GM11168 (cell line): ENCODE measurements around the gene LRCH2.
"Not testable (repeated sequence)": the region's sequence is repeated elsewhere in the genome, so short reads cannot be mapped to it uniquely, and the experiment has no call there.

Experiments used
- in situ Hi-C: fragments of 300-500 bp; cut with MboI; formaldehyde crosslinking; loops from one replicate; pipeline ENCODE4 v1.12.0; 2022; ENCODE audit warnings: low sequenced_read_pairs; ENCODE audit not compliant: unreplicated experiment

Gene LRCH2

GRCh38 chrX:115214605-115215004 lies 19.3 kb downstream of the LRCH2 start:
- in situ Hi-C loops, result no loop called here

GRCh38 chrX:115214151-115214550 lies 19.7 kb downstream of the LRCH2 start:
- in situ Hi-C loops, result no loop called here

DNA sequence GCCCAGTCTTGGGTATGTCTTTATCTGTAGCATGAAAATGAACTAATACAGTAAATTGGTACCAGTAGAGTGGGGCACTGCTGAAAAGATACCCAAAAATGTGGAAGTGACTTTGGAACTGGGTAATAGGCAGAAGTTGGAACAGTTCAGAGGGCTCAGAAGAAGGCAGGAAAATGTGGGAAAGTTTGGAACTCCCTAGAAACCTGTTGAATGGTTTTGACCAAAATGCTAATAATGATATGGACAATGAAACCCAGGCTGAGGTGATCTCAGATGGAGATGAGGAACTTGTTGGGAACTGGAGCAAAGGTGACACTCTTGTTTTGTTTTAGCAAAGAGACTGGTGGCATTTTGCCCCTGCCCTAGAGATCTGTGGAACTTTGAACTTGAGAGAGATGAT lies 24.3 kb downstream of the LRCH2 start:
- in situ Hi-C loops, result not testable (repeated sequence)

DNA sequence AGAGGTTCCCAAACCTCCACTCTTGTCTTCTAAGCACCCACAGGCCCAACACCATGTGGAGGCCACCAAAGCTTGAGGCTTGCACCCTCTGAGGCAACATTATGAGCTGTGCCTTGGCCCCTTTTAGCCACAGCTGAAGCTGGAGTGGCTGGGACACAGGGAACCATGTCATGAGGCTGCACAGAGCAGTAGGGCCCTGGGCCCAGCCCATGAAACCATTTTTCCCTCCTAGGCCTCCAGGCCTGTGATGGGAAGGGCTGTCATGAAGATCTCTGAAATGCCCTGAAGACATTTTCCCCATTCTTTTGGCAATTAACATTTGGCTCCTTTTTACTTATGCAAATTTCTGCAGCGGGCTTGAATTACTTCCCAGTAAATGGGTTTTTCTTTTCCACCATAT lies 29.9 kb downstream of the LRCH2 start:
- in situ Hi-C loops, result no loop called here

GRCh38 chrX:115192244-115192700 lies 41.6 kb downstream of the LRCH2 start:
- in situ Hi-C loops, result no loop called here

DNA sequence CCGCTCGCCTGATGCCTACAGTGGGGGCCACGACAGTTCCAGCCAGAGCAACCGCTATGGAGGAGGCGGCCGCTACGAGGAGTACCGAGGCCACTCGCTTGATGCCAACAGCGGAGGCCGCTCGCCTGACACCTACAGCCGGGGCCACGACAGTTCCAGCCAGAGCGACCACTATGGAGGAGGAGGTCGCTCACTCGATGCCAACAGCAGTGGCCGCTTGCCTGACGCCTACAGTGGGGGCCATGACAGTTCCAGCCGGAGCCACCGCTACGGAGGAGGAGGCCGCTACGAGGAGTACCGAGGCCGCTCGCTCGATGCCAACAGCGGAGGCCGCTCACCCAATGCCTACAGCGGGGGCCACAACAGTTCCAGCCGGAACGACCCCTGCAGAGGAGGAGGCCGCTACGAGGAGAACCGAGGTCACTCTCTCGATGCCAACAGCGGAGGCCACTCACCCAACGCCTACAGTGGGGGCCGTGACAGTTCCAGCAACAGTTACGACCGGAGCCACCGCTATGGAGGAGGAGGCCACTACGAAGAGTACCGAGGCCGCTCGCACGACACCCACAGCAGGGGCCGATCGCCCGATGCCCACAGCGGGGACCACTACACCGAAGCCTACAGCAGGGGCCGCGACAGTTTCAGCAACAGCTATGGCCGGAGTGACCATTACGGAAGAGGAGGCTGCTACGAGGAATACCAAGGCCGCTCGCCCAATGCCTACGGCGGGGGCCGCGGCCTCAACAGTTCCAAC lies 42.2 kb downstream of the LRCH2 start:
- in situ Hi-C loops, result no loop called here

DNA sequence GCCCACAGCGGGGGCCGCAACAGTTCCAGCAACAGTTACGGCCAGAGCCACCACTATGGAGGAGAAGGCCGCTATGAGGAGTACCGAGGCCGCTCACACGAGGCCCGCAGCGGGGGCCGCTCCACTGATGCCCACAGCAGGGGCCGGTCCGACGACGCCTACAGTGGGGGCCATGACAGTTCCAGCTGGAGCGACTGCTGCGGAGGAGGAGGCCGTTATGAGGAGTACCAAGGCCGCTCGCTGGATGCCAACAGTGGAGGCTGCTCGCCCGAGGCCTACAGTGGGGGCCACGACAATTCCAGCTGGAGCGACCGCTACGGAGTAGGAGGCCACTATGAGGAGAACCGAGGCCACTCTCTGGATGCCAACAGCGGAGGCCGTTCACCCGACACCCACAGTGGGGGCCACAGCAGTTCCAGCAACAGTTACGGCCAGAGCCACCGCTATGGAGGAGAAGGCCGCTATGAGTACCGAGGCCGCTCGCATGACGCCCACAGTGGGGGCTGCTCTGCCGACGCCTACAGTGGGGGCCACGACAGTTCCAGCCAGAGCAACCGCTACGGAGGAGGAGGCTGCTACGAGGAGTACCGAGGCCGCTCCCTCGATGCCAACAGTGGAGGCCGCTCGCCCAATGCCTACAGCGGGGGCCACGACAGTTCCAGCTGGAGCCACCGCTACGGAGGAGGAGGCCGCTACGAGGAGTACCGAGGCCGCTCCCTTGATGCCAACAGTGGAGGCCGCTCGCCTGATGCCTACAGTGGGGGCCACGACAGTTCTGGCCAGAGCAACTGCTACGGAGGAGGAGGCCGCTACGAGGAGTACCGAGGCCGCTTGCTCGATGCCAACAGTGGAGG lies 43.0 kb downstream of the LRCH2 start:
- in situ Hi-C loops, result no loop called here

DNA sequence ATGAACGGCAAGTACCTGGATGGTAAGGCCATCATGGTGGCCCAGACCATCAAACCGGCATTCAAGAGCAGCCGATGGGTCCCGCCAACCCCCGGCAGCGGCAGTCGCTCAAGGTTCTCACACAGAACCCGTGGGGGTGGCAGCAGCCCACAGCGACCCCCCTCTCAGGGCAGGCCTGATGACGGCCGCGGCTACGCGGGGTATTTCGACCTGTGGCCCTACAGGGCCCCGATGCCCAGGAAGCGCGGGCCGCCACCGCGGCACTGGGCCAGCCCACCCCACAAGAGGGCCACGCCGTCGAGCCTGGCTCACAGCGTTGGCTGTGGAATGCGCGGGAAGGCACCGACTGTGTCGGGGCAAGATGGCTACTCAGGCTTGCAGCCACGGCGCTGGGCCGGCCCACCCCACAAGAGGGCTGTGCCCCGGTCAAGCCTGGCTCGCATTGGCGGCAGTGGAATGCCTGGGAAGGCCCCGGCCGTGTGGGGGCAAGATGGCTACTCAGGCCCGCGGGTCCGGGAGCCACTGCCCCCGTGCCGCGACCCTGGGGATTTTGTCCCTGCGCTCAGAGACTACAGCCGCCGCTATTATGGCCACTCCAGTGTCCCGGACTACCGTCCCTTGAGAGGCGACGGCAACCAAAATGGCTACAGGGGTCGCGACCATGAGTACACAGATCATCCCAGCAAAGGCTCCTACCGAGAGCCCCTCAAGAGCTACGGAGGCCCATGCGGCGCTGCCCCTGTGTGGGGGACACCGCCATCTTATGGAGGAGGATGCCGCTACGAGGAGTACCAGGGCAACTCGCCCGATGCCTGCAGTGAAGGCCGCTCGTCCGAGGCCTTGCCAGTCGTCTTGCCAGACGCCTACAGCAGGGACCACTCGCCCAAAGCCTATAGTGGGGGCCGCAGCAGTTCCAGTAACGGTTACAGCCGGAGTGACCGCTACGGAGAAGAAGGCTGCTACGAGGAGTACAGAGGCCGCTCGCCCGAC lies 44.0 kb downstream of the LRCH2 start:
- in situ Hi-C loops, result no loop called here

DNA sequence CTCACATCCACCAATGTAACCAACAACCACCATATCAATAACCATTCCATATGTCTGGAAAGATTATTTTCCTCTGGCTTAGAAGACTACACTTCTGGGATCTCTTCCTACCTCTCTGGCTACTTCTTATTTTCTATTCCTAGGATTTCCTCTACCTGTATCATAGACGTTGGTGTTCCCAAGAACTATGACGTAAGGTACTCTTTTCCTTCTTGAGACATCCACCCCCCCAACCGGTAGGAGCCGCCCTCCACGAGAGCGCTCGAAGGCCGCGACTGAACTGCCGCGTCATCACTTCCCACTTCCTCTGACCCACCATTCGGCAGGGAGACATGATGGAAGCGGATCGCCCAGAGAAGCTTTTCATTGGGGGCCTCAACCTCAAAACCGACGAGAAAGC lies 44.8 kb downstream of the LRCH2 start, which contains the start of gene RBMXL3:
RBMXL3 (plus strand) TSS at position 301 of the 400 bp plus-strand sequence; CDS start at position 333, 32 bp downstream.
- in situ Hi-C loops, result no loop called here

DNA sequence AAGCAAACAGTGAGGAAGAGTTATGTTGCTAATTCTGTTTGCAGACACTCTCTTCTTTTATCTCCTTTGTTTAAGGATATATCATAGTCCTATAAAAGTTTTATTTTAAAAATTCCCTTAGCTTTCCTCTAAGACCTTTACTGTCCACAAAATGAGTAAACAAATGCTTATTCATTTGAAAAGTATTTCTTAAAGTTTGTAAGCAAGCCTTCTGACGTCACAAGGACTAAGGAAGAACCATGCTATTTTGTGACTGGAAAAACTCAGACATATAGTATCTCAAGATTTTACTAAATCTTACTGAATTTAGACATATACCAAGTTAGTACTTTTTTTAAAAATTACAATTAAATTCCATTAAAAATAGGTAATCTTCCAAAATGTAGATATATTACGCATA lies 49.9 kb downstream of the LRCH2 start:
- in situ Hi-C loops, result no loop called here

DNA sequence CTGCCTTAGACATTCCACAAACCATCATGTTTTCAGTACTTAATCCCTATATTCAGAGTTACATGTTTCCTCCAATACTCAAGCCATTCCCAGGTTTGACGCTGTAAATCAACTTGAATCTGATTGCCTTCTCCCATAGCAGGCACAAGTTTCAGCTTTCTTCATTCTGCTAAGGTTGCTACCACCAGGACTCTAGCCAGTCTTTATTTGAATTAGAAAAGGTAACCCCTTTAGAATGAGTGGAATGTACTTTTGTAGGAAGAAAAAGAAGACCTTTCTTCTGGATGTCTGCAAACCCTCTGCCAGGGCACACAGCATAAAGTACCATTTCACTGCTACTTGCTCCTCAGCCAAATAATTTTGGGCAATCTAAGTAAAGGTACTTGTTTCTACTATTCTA lies 55.4 kb downstream of the LRCH2 start:
- in situ Hi-C loops, result no loop called here

DNA sequence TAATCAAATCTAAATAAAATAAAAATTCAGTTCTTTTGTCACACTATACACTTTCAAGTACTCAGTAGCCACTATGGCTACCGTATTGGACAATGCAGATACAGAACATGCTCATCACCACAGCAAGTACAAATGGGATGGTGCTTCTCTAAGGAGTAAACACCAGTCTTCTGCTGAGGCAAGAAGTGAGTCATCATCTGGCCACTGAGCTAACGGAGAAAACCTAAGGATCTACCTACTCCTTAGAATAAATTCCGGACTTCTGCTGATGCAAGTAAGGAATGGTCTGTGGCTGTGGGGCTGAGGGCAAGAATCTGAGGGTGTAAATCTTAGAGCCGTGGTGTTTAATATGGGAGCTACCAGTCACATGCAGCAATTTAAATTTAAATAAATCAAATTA lies 56.0 kb downstream of the LRCH2 start:
- in situ Hi-C loops, result no loop called here

DNA sequence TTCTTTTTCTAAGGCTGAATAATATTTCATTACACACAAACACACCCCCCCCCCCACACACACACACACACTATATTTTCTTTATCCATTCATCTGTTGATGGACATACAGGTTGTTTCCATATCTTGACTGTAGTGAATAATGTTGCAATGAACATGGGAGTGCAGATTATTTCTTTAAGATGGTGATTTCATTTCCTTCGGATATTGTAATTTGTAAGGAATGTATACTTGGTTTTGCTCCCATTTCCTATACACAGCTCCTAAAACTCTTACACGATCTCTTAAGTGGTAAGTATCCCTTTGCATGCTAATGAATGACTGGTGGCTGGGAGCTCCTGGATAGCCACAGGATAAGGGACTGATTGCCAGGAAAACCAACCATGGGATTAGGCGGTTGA lies 59.3 kb downstream of the LRCH2 start:
- in situ Hi-C loops, result no loop called here

DNA sequence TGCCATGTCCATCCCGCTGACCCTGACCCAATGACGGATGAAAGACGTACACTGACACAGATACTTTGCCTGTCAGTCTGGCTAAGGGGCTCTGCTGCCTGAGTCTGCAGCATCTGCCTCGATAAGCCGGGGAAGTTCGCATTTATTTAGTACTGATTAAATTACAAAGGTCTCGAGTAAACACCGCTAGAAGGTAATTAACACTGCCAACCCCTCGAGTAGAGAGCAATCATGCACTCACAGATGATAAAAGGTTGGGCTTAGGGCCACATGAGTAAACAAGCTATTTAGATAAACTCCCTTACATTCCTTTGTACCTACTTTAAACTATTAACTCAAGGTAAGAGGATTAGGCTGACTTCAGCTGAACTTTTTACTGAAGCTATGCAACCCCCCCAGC lies 60.7 kb downstream of the LRCH2 start:
- in situ Hi-C loops, result no loop called here

- in situ Hi-C loops, result no loop called here
Measured at GRCh38 chrX:115147220-115147619, 86.7 kb downstream of the LRCH2 start.

DNA sequence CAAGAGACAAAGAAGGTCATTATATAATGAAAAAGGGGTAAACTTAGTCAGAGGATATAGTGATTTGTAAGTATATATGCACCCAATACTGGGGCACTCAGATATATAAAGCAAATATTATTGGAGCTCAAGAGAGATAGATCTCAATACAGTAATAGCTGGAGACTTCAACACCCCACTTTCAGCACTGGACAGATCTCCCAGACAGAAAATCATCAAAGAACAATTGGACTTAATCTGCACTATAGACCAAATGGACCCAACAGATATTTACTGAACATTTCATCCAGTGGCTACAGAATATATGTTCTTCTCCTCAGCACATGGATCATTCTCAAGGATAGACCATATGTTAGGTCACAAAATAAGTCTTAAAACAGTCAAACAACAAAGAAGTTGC lies 91.8 kb downstream of the LRCH2 start:
- in situ Hi-C loops, result no loop called here

- in situ Hi-C loops, result no loop called here
Measured at GRCh38 chrX:115138040-115138439, 95.9 kb downstream of the LRCH2 start.

DNA sequence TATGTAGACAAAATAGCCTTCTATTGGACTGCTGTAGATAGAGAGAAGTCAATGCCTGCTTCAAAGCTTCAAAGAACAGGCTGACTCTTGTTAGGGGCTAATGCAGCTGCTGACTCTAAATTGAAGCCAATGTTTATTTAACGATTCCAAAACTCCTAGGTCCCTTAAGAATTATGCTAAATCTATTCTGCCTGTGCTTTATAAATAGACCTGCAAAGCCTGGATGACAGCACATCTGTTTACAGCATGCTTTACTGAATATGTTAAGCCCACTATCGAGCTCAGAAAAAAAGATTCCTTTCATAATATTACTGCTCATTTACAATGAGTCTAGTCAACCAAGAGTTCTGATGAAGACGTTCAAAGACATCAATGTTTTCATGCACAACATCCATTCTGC lies 99.5 kb downstream of the LRCH2 start:
- in situ Hi-C loops, result no loop called here

- in situ Hi-C loops, result no loop called here
Measured at GRCh38 chrX:115112411-115112810, 121.5 kb downstream of the LRCH2 start.

- in situ Hi-C loops, result no loop called here
Measured at GRCh38 chrX:115098897-115099296, 135.0 kb downstream of the LRCH2 start.
